8988T (cell line): ENCODE data around the gene AIFM1.
A peak's percentile ranks its signal among the peaks of the same experiment; 100 is the strongest.

ENCODE experiments used
- DNase-seq: peaks from one replicate; pipeline ENCODE4 v3.0.0; 2011

AIFM1 gene

DNA sequence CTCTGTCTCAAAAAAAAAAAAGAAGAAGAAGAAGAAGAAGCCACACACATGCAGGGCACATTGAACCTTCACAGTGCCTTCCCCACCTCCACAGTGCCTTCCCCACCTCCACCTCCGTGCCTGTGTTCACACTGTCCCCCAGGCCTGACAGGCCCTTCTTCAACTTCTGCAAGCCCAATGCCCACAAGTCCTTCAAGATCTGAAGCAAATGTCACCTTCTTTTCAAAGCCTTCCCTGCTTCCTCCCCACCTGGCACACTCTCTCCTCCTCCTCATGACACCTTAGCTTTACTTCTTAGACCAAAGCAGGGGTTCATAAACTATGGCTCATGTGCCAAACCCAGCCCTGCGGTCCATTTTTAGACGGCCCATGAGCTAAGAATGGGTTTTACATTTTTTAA lies 75.3 kb downstream of the AIFM1 start:
- no peak for DNase-seq

DNA sequence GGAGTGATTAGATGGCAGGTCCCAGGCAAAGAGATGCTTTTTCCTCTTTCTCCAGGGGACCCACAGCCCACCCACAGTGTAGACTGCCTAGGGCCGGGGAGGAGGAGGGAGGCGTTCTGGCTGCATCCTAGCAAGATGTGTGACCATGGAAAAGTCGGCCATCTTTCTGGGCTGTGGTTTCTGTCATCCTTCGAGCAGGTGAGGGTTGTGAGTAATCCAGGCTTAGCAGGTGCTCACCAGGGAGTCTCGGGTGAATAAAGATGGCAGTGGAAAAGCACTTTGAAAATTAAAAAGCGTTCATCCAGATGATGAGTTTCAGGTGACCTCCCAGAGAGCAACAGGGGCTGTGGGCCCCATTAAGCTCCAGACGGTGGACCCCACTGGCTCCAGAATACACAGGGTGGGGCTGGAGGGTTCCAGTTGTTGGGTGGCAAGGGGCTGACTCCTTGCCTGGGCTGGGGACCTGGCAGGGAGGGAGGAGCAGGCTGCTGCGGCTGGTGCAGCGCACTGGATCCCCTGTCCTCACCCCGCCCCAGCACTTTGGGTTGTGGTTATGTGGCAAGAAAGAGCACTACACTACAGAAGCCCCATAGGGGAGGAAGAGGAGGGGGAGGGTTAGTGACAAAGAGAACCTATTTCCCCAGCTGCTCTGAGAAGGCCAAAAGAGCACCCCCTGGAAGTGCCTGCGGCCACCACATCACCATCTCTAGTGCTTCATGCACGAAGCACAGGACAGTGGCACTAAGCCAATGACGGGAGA lies 79.0 kb downstream of the AIFM1 start:
- no peak for DNase-seq

- DNase-seq = no peak
These were observed 79.8 kb downstream of the AIFM1 start for GRCh38 chrX:130085551-130086446.

DNA sequence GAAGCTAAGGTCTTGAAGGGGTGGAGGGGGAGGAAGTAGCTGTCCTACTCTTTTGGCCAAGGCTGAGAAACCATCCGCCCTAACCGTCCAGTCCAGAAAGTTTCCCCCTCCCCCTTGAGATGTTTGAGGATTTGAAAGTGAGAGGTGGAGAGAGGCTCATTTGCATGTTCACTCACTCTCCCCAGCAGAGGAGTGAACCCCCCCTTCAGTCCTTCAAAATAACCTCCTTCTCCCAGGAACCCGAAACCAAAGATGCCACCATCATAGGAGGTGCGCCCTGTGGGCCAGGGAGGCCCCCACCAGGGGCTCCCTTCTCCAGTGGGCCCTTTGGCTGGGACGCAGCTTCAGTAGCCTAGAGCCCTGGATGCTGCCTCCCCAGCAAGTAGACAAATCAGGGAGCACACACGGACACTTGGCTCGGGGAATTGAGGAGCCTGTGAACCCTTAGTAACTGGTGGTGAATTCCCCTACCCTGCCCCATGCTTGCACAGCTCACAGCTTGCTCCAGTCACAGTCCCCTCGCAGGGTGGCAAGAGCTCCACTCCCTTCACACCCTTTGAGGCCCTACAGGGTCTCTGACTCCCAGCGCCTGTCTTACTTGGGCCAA lies 80.9 kb downstream of the AIFM1 start:
- DNase-seq = no peak

- no peak for DNase-seq
These were observed 81.8 kb downstream of the AIFM1 start for GRCh38 chrX:130083656-130084382.

- DNase-seq = no peak
These were observed 82.5 kb downstream of the AIFM1 start for GRCh38 chrX:130083107-130083490.

DNA sequence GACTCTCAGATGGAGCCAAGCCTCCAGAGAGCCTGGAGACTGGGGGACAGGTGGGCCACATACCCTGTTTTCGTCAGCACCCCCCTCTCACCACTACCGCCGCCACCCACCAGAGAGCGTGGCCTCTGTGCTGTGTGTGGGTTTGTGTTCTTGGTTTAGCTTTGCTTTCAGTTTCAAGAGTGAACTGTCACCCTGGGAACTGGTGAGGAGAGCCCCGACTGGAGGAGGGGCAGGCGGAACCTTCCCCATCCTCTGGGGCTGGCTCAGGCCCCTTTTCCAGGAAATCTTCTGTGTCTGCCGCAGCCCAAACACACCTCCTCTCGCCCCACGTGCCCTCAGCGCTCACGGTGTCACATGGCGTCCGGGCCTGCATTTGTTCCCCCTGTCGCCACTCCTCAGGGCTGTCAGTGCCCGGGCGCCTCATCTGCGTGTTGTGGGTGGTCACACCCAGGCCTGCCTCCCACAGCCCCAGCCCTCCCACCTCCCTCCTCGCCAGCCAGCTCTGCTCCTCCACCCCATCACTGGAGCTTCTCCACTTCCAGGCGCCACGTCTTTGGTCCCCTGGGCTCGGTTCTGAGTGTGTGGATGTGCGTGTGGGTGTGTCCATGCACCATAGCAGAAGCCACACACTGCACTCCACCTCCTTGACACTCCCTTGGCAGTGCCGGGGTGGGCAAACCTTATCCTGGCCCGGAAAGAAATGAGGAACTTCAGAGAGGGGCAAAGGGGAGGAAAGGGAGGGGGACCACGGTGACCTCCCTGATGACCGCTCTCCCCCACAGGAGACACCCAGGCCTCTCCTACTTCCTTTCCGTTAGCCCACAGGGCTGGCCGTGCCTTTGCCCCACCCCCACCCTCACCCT lies 83.2 kb downstream of the AIFM1 start:
- DNase-seq = no peak

DNA sequence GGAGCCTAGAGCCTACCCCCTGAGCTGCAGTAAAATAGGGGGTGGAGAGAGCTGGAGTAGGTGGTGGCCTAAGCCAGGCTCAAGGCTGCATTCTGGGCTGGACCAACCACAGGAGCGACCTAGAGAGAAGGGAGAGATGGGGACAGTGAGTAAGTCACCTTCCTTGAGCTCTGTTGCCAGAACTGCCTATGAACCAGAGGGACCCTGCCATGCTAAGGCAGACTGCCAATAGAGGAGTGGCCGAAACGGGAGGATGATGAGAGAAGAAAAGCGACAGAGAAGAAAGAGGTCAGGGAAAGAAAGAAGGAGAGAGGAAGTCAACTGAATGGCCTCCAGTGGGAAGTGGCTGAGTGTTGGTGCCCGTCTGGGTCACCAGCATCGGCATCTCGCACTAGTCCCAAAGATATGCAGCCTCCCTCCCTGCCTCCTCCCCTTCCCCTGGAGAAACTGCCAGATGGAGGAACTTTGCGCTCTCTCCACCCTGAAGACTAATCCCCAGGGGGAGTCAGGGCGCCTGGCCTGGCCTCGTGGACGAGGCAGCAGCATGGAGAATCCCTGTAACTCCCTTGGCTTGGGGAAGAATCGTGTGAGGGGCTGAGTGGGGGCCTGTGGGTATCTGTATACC lies 84.1 kb downstream of the AIFM1 start:
- DNase-seq = no peak

- no peak for DNase-seq
These were observed 84.8 kb downstream of the AIFM1 start for GRCh38 chrX:130080791-130081367.

DNA sequence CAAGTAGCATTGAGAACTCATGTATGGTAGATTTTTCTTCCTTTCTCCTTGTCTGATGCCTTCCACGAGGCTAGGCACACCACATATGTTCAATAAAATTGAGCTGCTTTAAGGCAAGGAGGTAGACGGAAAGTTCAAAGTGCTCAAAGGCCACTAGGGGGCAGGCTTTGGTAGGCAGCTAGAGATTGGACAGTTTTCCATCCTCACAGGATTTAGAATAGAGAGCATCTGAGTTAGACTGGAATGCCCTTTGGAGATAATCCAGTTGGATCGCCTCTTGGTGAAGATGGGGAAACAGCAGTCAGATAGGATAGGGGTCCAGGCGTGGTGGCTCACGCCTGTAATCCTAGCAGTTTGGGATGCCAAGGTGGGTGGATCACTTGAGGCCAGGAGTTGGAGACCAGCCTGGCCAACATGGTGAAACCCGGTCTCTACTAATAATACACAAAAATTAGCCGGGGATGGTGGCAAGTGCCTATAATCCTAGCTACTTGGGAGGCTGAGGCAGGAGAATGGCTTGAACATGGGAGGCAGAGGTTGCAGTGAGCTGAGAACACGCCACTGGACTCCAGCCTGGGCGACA lies 85.7 kb downstream of the AIFM1 start:
- peak; percentile 61 for DNase-seq
